GM18511 (cell line): ENCODE data around the gene RALGAPA2.

Experiments
- ATAC-seq: cut with Tn5 transposase; IDR thresholded peaks from one replicate; pipeline ENCODE4 v1.9.1; 2021; ENCODE audit warnings: mild to moderate bottlenecking, moderate library complexity; ENCODE audit not compliant: unreplicated experiment

The RALGAPA2 gene

DNA sequence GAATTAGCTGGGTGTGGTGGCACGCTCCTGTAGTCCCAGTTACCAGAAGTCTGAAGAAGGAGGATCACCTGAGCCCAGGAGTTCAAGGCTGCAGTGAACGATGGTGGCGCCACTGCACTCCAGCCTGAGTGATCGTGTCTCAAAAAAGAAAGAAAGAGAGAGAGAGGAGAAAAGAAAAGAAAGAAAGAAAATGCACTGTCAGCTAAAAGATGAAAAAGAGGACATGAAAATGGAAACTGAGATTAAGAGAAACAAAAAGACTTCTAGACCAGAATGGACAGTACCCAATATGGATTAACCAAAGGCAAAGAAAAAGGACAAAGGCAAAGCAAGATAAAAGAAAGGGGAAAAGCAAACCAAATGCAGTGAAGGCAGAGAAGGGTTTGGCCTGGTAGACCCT, 9.0 kb upstream of the RALGAPA2 start:
- ATAC-seq, result no peak

- ATAC-seq, result no peak
Observed at GRCh38 chr20:20720158-20720557, 7.7 kb upstream of the RALGAPA2 start.

DNA sequence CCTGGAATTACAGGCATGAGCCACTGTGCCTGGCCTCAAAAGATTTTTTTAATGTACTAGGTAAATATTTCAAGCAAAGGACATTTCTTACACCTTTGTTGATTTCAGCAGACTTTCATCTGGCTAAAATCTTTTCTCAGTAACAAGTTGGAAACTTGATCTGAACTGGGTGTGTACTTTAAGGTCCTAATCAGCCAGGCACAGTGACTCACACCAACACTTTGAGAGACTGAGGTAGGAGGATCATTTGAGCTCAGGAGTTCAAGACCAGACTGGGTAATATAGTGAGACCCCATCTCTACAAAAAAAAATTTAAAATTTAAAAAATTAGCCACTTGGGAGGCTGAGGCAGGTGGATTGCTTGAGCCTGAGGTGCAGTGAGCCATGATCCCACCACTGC, 7.0 kb upstream of the RALGAPA2 start:
- no peak for ATAC-seq

- ATAC-seq, result no peak
Observed at GRCh38 chr20:20713244-20713765, 861 bp upstream of the RALGAPA2 start.

DNA sequence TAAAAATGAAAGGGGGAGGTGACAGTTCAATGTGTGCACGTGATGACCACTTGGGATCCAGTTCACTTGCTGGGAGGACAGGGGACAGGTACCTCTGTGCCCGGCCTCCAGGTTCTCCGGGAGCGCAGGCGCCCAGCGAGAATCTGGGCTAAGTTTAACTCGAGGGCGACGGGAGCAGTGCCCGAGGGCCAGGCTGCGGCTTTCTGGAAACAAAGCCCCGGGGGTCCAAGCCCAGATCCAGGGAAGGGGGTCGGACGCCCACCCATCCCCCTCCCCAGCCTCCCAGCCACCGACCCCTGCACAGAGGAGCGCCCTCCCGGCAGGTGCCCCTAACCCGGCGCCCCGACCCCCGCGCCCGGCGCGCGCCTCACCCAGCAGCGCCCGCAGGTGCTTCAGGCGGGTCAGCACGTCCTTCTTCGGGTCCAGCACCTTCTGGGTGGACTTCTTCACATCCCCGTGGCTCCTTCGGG, 405 bp downstream of the RALGAPA2 start:
- peak; percentile 7 for ATAC-seq

DNA sequence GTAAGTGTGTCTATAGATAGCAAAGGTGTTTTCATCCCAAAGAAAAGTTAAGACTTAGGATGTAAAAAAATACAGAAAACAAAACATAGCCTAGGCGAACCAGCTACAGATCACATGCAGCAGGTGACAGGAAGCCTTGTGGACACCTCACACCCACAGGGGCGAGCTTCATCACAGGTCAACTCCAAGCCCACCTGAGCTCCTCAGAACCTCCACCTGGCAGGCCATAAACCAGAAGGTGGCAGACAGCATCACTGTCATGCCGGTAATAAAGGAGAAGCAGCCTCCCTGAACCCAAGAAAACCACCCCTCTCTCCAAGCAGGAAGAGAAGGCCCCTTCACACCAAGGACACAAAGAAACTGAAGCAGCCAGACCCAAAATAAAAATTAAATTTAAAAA, 1.0 kb downstream of the RALGAPA2 start:
- ATAC-seq, result no peak

- ATAC-seq, result no peak
Observed at GRCh38 chr20:20710443-20711315, 1.8 kb downstream of the RALGAPA2 start.

GRCh38 chr20:20709887-20710286, 2.6 kb downstream of the RALGAPA2 start:
- no peak for ATAC-seq

DNA sequence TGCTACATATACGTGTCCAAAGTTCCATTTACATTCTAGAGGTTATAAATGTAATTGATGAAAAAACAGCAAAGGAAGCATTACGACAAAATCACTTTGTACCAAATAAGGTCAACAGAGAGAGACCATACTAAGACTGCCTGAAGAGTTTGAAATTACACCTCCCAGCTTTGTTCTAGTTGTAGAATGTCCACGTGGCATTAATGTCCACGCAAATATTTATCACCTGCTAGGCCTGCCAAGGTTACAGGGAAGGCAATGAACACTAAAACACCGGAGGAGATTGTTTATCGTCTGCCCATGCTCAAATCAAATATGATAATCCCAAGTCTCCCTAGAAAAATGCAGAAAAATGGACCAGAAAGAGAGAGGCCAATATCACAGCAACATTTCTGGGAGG, 6.2 kb downstream of the RALGAPA2 start:
- ATAC-seq, result no peak

DNA sequence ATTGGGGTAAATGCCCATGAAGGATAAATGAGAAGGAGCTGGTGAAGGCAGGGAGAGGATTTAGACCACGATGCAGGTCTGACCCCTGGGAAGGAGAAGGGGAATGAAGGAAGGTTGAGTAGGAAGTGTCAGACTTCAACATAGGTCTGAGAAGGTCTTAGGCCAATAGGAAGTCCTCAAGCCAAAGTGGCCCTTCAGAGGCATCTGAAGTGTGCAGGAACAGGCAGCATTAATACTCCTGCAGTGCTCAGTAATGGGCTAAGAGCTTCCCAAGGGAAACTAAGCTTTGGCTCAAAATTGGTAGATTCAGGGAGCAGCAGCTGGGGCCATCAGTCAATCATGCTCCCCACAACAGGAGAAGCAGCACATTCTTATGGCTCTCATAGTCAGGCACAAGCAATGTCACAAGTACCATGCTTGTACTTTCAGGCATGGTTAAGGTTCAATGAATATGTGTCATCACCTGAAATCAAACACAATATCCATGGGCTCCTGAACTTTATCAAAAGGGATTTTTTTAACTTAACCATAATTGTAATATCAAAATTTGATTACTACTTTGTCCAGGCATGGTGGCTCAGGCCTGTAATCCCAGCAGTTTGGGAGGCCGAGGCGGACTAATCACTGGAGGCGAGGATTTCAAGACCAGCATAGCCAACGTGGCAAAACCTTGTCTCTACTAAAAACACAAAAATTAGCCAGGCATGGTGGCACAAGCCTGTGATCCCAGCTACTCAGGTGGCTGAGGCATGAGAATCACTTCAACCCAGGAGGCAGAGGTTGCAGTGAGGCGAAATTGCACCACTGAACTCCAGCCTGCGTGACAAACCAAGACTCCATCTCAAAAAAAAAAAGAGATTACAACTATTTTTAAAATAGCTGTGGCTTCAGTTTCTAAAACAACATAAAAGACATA, 9.9 kb downstream of the RALGAPA2 start:
- ATAC-seq, result no peak

GRCh38 chr20:20699917-20700316, 12.5 kb downstream of the RALGAPA2 start:
- no peak for ATAC-seq

GRCh38 chr20:20699144-20699543, 13.3 kb downstream of the RALGAPA2 start:
- no peak for ATAC-seq

DNA sequence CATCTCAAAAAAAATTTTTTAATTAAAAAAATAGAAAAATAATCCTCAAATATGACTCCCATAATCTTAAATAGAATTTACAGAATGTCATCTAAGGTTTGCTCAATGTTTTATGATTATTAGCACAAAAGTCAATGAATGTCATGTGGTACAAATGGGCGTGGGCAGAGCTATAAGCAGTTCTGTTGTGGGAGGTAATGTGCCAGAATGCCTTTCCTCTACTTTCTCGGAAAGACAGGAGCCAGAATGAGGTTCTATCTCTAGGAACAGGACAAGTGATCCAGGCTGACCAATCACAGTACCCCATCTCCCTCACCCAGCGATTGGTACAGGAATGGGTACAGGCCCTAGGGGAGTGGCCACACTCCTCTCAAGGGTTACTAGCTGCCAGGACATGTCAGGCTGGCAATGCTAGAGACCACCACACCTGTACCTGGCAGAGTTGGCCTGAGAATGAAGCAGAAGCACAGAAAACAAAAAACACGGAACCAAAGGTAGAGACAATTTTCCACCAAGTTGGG, 15.1 kb downstream of the RALGAPA2 start:
- no peak for ATAC-seq

- ATAC-seq, result no peak
Observed at GRCh38 chr20:20695250-20695816, 17.1 kb downstream of the RALGAPA2 start.

DNA sequence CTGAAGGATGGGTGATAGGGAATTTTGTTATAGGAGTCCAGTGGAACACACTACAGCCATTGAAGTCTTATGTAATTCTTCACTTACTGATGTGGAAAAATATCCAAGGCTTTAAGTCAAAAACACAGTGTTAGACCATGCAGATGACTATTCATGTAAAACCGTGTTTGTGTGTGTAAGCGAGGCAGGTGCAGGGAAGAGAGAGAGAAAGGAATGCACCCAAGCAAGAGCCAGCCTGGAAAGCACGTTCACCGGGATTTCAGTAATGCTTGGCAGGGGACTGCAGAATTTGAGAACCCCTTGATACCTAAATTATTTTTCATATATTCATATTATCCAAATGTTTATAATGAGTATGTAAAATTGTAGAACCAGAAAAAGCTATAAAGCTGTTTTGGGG, 17.9 kb downstream of the RALGAPA2 start:
- ATAC-seq, result no peak

DNA sequence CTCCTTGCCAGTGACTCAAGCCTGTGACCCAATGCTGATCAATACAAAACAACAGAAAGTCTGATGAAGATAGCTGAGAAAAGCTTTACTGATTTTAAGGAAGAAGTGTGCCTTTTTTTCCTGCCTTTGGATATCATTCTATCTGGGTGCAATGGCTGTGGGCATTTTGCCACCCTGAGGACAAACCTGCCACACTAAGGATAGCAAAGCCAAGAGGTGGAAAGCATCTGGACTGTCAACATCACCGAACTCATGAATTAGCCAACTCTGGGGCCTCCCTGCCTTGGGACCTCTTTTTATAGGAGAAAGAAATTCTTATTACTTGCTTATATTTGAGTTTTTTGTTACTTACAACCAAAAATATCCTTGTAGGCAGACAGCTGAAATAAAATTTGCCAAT, 19.9 kb downstream of the RALGAPA2 start:
- ATAC-seq, result no peak

DNA sequence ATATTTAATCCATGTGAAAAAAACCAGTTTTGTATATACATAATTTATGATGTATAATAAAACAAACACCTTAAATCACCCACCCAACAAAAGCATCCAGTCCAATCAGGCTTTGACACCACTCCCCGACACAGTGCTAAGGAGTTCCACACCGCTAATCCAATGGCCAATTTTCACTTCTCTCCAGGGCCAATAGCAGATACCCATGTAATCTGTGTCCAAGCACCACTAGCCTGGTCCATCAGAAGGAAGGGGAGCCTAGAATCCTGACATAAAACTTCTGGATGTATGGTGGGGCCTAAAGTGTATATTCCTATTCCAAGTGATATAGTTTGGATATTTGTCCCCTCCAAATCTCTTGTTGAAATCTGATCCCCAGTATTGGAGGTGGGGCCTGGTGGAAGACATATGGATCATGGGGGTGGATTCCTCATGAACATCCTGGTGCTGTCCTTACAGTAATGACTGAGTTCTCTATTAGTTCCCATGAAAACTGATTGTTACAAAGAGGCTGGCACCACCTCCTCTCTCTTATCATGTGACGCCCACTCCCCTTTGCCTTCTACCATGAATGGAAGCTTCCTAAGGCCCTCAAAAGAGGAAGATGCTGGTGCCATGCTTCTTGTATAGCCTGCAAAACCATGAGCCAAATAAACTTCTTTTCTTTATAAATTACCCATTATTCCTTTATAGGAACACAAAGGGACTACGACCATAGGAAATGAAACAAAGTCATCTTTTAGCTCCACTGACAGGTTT, 20.8 kb downstream of the RALGAPA2 start:
- ATAC-seq, result peak; percentile 59

- peak; percentile 92 for ATAC-seq
Observed at GRCh38 chr20:20690676-20691476, 21.6 kb downstream of the RALGAPA2 start.

- ATAC-seq, result no peak
Observed at GRCh38 chr20:20687319-20687718, 25.1 kb downstream of the RALGAPA2 start.
